Measurements from ENCODE around the gene FANCI. TPM values are rescaled to one million over a fixed set of nuclear protein-coding genes. Genes with fewer than 3 reads are reported as not detected.

FANCI gene
- total RNA-seq, 1 donor from 2014 or later = 66.8 TPM

DNA sequence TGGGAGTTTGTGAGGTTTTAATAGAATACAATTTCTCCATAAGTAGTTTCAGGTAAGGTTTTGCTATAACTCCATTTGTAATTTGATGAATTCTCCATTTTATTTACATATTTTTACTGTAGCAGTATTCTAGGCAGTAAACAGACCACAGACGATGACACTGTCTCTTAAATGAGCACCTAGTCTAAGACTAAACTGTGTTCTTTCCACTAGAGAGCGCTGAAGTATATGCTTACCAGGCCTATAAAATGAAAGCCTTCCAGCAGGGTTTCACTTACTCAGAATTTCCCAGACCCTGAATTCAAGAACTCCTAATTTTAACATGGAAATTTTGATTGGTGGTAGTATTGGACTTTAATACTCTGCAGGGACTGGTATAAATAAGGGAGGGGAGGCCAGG, 49.2 kb downstream of the FANCI start:
- Mint-ChIP-seq H3K27me3 (no peaks in the 10 kb centered on the region), H3K4me1 (ENCODE audit: unreplicated experiment) (no peaks in the 10 kb centered on the region), H3K9me3 (no peaks in the 10 kb centered on the region), H3K4me3 (no peak overlapping the region), H3K36me3 (peaks cover 26% of the 10 kb centered on the region), H3K27ac (no peak overlapping the region)
- TF ChIP-seq, protein P1, sequence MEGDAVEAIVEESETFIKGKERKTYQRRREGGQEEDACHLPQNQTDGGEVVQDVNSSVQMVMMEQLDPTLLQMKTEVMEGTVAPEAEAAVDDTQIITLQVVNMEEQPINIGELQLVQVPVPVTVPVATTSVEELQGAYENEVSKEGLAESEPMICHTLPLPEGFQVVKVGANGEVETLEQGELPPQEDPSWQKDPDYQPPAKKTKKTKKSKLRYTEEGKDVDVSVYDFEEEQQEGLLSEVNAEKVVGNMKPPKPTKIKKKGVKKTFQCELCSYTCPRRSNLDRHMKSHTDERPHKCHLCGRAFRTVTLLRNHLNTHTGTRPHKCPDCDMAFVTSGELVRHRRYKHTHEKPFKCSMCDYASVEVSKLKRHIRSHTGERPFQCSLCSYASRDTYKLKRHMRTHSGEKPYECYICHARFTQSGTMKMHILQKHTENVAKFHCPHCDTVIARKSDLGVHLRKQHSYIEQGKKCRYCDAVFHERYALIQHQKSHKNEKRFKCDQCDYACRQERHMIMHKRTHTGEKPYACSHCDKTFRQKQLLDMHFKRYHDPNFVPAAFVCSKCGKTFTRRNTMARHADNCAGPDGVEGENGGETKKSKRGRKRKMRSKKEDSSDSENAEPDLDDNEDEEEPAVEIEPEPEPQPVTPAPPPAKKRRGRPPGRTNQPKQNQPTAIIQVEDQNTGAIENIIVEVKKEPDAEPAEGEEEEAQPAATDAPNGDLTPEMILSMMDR (conservative IDR thresholded peaks at IDR 0.05) = no peak
- DNase-seq (ENCODE audit: extremely low spot score, unreplicated experiment) = no peak

DNA sequence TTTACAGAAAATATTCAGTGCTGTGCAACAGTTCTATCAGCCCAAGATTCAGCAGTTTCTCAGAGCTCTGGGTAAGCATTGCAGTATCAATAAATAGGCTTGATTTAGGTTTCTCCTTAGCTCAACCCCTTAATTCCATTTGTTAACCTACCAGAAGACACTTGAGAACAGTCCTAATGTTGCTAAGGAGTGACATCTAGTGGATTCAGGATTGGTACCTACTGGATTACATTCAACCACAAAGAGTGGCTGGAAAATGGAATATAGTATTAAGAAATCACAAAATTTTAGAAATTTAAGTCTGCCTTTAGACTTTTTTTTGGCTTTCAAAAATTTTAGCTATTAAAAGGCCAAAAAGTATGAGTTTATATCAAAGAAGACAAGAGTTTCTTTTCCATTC, 56.1 kb downstream of the FANCI start:
- H3K4me1 Mint-ChIP-seq (ENCODE audit: unreplicated experiment) = no peaks in the 10 kb centered on the region
- DNase-seq (ENCODE audit: extremely low spot score, unreplicated experiment) = no peak

GRCh38 chr15:89301304-89302089, 57.7 kb downstream of the FANCI start:
- Mint-ChIP-seq H3K9me3 (no peaks in the 10 kb centered on the region), H3K4me1 (ENCODE audit: unreplicated experiment) (no peaks in the 10 kb centered on the region), H3K36me3 (peaks cover 29% of the 10 kb centered on the region), H3K4me3 (no peak overlapping the region), H3K27ac (no peak overlapping the region), H3K27me3 (no peaks in the 10 kb centered on the region)
- TF ChIP-seq, protein P1 (conservative IDR thresholded peaks at IDR 0.05) = no peak
- DNase-seq (ENCODE audit: extremely low spot score, unreplicated experiment) = no peak

More for the DNA sequence above, 56.1 kb downstream of the FANCI start:
- no peaks in the 10 kb centered on the region for H3K9me3 Mint-ChIP-seq
- H3K4me3 Mint-ChIP-seq = no peak overlapping the region
- no peaks in the 10 kb centered on the region for H3K27me3 Mint-ChIP-seq
- TF ChIP-seq, protein P1 (conservative IDR thresholded peaks at IDR 0.05) = peak; percentile 37
- no peak overlapping the region for H3K27ac Mint-ChIP-seq
- peaks cover 26% of the 10 kb centered on the region for H3K36me3 Mint-ChIP-seq

DNA sequence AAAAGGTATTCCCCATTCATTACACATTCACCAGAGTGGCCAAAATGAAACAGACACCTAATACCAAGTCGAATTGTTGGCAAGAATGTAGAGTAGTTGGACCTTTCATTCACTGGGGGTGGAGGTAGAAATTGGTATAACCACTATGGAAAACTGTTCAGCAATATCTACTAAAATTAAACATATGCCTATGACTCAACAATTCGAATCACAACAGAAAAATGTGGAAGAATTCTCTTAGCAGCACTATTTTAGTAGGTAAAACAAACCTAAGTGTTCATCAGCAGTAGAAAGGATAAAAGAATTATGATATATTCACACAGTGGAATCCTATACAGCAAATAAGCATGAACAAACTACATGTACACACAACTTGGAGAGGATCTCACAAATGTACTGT, 60.2 kb downstream of the FANCI start:
- H3K36me3 Mint-ChIP-seq = peaks cover 21% of the 10 kb centered on the region

GRCh38 chr15:89305395-89305794, 61.6 kb downstream of the FANCI start:
- TF ChIP-seq, protein P1 (conservative IDR thresholded peaks at IDR 0.05) = no peak
- no peaks in the 10 kb centered on the region for H3K4me1 Mint-ChIP-seq (ENCODE audit: unreplicated experiment)
- no peak overlapping the region for H3K27ac Mint-ChIP-seq
- no peaks in the 10 kb centered on the region for H3K9me3 Mint-ChIP-seq
- peaks cover 31% of the 10 kb centered on the region for H3K36me3 Mint-ChIP-seq
- H3K4me3 Mint-ChIP-seq = no peak overlapping the region
- no peaks in the 10 kb centered on the region for H3K27me3 Mint-ChIP-seq
- DNase-seq (ENCODE audit: extremely low spot score, unreplicated experiment) = no peak

More for the DNA sequence above, 60.2 kb downstream of the FANCI start:
- no peaks in the 10 kb centered on the region for H3K27me3 Mint-ChIP-seq
- no peak overlapping the region for H3K4me3 Mint-ChIP-seq
- no peaks in the 10 kb centered on the region for H3K4me1 Mint-ChIP-seq (ENCODE audit: unreplicated experiment)
- no peaks in the 10 kb centered on the region for H3K9me3 Mint-ChIP-seq
- DNase-seq (ENCODE audit: extremely low spot score, unreplicated experiment) = no peak
- no peak overlapping the region for H3K27ac Mint-ChIP-seq
- TF ChIP-seq, protein P1 (conservative IDR thresholded peaks at IDR 0.05) = no peak
